Middle frontal gyrus (tissue), 1 donor: ENCODE data around the gene ETNPPL.
"Not testable (repeated sequence)": the region's sequence is repeated elsewhere in the genome, so short reads cannot be mapped to it uniquely, and the experiment has no call there.

Experiments
- DNase-seq: peaks from one replicate; pipeline ENCODE4 v3.0.0-alpha.2; 2015; ENCODE audit warnings: low spot score; ENCODE audit errors: extremely low spot score

Gene ETNPPL

DNA sequence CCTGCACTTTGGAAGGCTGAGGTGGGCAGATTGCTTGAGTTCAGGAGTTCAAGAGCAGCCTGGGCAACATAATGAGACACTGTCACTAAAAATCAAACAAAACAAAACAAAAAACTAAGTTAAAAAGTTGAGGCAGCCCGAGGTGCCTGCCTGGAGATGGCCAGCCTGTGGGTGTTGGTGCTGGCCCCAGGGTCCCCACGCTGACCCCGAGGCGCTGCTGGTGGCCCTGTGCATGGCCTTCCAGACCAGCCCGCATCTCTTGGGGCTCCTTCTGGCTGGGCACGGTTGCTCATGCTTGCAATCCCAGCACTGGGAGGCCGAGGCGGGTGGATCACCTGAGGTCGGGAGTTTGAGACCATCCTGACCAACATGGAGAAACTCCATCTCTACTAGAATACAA lies 4.4 kb downstream of the ETNPPL start:
- no peak for DNase-seq

DNA sequence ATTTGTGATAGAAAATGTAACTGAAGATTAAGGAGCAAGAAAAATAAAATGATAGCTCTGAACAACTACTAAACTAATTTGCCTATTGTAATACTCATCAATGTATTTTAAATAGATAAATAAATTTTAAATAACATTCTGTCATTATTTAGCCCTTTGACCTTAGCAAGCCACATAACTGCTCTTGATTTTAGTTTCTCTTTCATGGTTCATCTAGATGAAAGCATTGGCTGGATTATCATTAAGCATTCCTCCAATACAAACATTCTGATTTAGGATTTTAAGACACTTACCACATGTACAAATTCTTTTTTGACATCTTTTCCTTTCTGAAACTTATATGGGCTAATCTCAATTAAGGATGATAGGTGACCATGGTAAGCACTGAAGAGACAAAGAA lies 8.5 kb downstream of the ETNPPL start:
- no peak for DNase-seq

DNA sequence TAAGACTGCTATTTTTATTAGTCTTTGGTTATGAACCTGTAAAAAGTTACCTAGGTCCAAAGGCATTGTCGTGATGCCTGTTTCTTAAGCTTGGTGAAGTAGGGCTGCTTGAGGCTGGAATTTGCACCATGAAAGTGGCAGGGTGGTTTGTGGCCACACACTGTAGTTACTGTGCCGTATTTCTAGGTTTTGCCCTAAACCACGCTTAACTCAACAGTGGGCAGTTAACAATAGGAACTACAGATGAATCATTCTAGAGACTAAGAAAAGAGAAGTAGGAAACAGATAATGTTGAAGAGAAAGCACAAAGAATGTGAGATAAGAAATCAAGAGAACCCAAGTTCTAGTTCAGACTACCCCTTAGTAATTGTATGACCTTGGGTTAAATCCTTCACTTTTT lies 11.5 kb downstream of the ETNPPL start:
- DNase-seq = no peak

DNA sequence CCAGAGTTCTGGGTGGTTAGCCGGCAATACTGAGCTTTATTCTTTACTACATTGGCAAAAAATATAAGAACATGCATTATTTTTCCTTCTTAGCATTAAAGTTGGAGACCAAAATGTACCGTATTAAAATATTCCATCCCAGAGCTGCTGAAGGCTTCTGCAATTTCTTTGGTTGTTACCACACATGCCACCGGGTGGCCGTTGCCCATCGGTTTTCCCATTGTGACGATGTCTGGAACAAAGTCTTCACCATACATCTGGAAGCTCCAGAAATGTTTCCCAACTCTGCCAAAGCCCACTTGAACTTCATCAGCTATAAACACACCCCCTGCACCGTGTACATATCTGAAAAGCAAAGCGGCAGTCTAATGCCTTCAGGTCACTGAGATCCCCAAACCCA lies 13.7 kb downstream of the ETNPPL start:
- DNase-seq = no peak

DNA sequence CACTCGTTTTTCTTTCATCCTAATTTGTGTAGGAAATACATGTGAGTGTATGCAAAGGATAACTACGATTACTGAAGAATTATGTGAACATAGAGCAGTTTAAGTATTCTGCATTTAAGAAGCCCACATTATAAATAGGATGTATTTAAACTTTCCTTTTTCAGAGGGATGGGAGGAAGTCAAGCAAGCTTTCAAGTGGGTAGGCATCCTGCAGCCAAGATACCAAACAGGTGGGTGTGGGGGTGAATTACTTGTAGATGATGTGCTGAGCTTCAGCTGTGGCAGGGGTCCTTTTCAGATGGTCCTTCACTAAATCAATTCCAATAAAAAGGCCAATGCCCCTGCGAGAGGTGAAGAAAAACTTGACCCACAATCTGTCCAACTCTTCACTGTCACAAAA lies 16.3 kb downstream of the ETNPPL start:
- no peak for DNase-seq

DNA sequence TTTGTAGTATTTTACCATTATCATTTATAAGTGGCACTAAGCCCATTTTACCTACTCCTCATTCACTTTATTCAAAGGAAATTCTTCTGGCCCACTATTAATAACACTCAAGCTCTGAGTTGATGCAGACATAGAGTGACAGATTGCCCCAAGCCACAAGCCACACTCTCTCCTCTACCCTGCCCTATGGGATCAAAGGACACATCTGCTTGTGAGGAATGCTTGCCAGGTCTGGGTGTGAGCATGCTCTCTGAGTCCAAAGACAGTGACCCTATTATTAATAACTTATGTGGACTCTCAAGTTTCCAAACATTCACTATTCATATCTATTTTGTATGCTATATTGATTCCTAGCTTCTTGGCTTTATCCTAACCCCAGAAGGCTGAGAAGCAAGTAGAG lies 18.5 kb downstream of the ETNPPL start:
- DNase-seq = no peak

DNA sequence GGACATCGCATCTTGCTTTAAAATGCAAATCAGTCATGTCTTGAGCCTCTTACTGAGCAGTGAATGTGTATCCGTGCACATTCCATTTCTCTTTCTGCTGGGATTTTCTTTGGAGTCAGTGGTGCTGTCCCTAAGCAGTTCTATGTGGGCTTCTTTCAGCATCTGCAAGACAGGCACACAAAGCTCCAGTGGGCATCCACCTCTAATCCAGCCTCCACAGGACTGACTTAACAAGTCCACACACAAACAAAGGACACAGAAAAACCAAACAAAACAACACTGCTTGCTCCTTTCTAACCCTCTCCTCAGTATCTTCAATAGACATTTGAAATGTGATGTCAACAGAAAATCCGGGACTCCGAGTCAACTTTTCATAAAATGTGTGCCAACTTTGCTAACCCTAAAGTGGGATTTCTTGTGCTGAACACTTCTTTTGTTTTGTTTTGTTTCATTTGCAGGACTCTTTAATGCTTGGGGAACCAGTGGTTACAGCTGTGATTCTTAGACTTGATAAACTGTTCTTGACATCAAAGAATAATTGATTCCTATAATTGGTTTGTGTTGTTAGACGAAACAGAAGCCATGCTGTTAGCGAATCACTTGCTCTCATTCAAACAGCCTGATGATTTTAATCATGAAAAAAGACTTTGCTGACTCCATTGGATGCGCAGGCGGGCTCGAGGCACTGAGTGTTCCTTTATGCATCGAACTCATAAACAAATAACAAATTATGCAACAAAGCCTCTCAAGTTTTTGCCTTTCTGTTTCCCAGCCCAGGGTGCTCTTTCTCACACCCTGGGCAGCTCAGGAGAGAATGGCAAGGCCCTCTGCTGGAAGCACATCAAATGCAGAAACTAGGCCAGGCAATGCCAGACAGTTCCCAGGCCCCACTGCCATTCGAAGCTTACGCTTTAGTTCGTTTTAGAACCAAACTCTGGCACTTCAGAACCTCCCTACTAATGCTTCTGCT lies 20.1 kb downstream of the ETNPPL start:
- DNase-seq = peak; percentile 10

DNA sequence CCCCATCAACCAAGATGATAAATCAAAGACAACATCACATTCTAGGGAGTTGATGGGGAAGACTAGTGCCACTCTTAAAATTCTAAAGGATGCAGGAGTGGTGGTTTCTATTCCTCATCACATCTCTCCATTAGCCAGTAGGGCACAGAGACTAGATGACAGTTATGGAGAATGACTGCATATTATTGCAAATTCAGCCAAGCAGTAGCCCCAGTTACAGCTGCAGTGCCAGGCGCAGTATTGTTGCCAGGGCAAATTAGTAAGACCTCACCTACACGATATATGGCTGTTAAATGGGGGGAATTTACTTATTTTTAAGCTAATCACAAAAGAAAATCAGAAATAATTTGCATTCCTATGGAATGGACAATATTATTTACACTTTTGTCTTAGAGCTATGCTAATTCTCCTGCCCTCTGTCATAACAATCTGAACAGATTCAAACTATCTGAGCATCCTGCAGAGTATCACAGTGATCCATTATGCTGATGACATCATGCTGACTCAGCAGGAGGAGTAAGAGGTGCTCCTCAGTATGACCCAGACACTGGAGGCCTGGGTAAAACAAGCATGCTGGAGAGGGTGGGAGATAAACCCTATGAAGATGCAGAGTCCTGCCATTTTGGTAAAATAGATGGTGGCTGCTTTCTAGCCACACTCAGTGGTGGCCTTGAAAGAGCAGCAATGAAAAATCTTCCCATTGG lies 24.7 kb downstream of the ETNPPL start:
- DNase-seq = no peak

DNA sequence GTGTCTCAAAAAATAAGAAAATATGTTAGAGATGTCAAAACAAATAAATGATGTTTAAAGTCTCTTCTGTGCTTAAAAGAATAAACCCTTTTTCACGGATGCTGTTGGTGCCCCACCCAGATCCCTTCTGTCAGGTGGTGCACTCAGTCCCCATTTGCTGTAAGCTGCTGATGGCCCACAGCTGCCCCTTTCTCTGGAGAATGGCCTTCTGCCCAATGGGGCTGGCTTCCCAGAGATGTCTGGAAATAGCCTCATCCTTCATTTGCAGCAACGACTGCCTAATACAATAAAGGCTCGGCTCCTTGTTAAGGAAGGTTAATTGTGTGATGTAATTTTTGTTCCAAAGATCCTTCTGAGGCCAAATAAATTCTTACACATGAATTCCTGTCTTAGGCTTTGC lies 31.8 kb downstream of the ETNPPL start:
- DNase-seq = no peak

DNA sequence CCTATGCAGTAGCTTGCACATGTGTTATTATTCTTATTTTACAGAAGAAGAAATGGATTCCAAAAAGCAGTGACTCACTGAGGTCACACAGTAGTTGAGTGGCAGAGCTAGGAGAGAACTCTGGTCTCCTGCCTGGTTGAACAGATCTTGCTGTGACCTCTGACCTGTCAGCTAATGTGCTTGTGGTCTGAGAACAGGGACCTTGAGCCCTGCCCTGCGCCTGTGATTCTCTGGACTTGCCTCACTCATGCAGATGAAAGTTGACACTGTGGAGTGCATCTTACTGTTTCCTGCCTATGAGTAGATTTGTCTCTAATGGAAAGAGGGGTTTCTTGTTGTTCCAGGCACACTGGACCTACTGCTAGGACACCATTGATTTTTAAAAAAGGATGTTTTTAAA lies 32.3 kb downstream of the ETNPPL start:
- DNase-seq = no peak

DNA sequence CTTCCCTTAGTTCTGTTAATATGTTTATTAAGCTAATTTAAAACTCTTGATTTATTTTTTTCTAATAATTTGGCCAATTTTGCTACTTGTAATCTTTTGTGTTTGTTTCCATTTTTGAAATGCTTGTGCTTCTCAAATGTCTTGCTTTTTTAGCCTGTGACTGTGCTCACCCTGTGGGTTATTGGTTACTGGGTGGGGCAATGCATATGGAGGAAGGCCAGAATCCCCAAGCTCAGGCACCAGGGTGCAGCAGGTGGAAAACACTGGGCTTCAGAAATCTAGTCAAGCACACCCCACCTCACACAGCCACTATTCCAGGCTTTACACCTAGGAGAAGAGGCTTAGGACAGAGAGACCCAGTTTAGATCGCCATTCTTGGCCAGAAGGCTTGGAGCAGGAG lies 33.1 kb downstream of the ETNPPL start:
- no peak for DNase-seq

DNA sequence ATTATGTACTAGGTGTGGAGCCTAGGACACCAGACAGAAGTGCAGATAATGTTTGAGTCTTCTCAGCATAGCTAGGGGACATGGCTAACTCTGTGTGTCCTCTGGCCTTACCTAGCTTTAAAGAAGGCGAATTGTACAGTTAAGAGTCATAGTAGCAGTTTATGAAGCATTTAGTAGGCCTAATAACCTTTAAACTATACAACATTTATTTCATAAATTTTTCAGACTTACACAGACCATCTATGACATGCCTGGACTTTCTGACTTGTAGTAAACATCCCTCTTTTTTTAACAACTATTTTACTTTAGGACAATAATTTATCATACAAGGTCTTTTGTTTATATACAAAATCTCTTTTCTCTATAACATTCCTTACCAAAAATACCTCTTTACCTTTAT lies 37.4 kb downstream of the ETNPPL start:
- DNase-seq = no peak

DNA sequence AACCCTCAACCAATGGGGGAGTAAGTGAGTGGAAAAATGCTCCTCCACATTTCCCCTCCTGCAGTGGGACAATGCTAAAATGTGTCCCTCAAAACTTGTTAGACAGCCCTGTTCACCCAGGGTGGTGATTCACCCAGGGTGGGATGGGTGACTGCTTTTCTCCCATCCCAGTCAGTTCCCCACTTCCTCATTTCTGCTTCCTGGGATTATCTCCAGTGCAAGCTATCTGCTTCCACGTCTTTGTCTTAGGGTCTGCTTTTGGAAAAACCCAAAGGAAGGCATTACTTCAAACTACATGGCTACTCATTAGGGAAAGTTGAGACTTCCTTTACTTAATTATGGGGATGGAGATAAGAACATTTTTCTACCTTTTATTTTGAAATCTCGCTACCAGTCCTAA lies 45.5 kb downstream of the ETNPPL start:
- DNase-seq = no peak

DNA sequence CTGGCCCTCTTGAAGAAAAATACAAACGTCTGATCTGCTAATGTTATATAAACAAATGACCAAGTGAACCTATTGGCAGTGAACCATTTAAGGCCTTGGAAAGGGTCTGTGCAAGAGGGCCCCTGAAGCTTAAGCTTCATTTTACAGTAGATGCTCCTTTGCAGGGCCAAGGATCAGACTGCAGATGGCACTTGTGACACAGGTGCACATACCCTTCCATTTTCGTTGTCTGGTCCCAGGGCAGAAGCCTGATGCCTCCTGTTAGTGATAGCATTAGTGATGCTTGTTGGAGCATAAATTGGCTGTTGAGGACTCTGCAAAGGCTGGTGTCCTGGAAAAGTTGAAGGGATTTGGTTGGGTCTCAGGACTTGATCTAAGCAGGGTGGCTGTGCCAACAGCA lies 46.5 kb downstream of the ETNPPL start:
- DNase-seq = no peak

DNA sequence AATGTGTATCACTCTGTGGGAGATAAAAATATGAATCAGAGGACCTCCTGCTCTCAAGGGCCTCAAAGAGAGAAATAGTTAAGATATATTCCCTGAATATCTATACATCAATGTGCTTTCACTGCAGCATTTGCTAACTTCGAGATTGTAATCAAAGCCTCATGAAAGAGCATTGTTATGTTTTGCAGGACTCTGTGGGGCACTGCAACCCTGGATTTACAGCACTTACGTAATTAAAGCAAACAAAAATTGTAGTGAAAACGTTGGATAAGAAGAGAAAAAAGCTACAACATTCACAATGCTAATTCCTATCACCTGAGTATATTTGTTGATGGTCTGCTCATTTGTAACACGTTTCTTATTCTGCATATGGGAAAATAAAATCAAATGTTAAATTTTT lies 48.0 kb downstream of the ETNPPL start:
- no peak for DNase-seq

DNA sequence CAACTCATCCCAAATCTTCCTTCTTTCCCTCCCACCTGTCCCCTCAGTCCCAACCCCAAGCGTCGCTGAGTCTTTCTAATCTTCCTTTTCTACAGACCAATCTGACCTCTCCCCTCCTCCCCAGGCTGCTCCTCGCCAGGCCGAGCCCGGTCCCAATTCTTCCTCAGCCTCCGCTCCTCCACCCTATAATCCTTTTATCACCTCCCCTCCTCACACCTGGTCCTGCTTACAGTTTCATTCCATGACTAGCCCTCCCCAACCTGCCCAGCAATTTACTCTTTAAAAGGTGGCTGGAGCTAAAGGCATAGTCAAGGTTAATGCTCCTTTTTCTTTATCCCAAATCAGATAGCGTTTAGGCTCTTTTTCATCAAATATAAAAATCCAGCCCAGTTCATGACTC lies 52.3 kb downstream of the ETNPPL start:
- DNase-seq = not testable (repeated sequence)

DNA sequence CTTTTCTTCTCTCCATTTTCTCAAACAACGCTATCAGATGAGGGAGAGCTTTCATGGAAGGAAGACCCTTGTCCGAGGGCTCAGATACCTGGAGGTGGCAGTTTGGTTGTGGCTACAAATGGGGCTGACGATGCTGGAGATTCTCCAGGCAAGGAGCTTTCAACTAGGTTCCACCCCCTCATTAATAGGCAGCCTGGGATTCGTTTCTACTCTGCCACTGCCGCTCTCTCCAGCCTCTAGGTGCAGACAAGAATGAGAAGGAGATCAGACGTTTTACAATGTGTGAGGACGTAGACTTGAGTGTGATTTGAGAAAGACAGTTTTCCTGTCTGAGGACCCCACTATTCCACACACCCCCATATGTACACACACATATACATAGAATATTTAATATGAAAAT lies 53.1 kb downstream of the ETNPPL start:
- DNase-seq = no peak

DNA sequence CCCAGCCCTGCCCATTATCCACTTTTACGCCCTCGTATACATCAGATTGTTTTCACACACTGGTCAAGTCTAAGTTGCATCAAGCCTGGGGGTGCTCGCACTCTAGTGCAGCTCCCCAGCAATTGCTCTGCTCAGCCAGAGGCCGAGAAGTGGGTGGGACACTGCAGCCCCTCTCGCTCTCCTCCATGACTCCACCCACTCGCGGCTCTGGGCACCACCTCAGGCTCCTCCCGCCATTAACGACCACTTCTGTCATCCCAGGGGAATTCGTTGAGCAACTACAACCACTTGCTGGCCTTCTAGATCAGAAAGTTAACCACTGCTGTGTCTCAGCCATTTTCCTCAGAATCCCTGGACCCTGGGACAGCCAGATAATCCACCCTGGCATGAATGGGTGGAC lies 53.6 kb downstream of the ETNPPL start:
- no peak for DNase-seq

DNA sequence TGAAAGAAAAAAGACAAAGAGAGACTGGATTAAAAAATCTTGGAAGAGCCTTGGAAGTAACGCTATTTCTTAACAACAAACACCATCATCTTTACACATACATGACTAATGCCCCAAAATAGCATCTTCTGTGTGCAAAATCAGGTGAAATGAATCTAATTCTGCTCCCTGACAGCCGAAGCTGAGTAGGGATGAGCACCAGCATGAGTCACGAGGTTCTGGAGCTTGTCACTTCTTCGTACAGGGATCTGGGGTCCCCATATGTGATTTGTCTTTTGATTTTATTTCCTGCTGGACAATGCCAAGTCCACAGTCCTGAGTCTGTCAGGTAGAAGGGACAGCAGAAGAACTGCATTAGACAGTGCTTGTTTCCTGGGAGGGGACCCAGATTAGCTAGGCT lies 56.6 kb downstream of the ETNPPL start:
- no peak for DNase-seq

DNA sequence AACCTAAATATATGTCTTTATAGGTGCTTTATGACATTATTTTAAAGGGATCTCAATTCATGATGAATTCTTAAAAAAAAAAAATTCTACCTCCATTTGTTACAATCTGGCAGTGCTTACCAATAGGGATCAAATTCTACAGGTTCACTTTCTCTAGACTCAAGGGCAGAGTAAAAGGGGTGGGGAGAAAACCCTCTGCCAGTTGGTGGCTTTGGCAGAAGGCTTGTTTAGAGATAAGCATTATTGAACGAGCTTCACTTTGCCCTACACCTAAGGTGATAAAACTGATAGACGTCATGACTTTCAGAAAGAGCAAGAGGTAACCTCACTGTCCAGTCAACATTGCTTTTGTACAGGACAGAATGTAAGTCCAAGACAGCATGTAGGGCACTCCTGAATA lies 58.9 kb downstream of the ETNPPL start:
- DNase-seq = no peak

DNA sequence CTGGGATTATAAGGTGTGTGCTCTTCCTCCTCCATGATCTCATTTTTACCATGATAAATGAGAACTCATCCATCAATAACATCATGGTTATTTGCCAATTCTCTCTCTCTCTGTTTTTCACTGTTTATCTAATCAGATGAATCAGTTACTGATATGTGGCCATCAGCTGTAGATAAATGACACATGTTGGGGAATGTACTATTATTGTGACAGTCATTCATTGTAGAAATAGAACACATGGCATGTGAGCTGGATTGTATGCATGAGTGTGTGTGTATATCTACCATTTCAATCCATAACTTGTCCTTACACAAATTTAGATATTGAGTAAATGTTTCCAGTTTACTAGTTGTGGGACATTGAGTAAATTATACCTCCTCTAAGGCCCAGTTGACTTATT lies 59.5 kb downstream of the ETNPPL start:
- DNase-seq = no peak

DNA sequence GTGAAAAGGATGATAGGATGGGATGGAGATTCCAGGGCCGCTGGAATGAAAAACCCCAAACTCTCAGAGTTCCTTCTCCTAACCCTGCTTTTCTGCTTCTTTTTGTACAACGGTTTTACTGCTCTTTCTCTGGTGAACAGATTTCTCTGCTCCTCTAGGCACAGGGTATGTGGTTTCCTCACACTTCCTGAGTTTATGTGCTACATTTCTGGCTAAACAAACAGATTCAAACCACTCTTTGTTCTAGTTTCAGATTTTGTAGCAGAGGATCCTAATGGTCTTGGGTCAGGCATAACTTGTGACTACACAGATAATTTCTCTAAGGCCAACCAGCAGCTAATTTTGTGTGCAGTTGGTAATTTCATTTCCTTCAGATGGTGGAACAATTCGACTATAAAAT lies 59.9 kb downstream of the ETNPPL start:
- no peak for DNase-seq
